GM10847 (cell line): ENCODE results near the gene HIP1R.

Source experiments
- POLR2A ChIP-seq: IDR thresholded peaks from 2 replicates; pipeline ENCODE4 v1.6.1; 2011; ENCODE audit not compliant: insufficient read length; ENCODE audit errors: extremely low read depth

The HIP1R gene

GRCh38 chr12:122886161-122886560 lies 50.9 kb downstream of the HIP1R start:
- no peak for TF ChIP-seq POLR2A

DNA sequence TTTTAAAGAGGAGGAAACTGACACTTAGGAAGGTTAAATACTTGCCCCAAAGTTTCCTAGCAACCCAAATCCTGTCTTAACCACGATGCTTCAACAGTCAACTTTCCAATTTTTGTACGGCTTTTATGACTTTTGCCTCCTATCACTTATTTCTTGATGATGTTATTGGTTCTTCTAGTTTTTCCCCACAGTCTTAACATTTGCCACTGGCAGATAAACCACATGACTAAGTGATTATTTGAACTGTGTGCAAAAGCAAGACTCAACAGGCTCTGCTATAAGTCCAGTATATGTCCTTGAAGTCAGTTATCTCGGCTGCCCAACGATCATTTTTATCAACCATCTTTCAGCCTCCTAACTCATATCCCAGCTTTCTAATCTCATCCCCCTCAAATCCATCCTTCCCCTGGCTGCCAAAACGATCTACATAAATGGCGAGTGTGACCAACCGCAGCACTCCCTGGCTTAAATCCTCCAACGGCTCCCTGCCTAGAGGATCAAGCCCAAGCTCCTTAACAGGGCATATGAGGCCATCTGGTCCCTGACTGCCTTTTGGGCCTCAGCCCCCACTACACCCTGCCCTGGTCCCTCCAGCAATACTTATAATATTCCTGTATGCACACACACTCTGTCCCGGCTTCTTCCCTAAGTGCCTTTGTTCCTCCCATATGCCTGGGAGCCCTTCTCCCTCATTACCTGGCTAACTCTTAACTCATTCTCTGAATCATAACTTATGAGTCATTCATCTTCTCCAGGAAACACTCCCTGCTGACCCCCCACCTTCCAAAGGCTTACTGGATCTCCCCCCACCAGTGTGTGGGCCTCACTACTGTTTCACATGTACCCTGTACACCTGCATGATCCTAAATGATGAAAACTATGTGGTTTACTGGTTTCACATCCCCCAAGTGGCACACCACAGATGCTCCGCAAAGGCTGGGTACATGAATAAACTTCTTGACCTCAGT lies 51.9 kb downstream of the HIP1R start:
- TF ChIP-seq POLR2A: no peak

DNA sequence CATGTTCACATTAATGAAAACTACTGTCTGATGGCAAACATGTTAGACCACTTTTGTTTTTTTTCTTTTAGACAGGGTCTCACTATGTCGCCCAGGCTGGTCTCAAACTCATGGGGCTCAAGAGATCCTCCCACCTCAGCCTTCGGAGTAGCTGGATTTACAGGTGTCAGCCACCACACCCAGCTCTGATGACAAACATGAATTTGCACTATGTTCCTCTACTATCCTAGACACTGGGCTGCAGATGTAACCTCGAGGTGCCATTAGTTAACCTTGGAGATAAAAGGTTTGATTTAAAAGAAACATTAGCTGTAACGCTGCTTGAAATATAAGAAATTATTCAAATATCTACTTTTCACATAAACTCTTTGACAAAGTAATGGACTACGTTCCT lies 52.6 kb downstream of the HIP1R start:
- no peak for TF ChIP-seq POLR2A

DNA sequence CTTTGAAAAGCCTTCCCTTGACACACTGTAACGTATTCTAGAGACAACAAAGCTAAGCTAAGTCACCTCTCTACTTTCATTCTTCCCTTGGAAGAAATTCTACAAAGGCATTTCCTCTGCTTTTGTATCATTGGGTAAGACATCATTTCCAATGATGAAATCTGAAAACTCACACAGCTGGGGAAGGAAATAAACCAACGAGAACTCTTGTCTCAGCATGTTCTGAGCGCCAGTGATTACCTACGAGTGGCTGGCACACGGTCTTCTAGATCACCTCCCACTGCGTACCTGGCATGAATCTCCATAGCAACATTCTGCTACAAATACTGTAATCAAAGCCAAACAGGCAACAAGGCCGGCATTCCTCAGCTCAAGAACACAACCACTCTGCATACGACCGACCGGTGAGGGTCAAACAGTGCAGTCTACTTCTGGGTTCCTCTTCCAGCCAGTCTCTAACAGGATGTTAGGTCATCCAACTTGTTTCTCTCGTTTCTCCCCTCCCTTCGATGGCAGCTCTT lies 53.0 kb downstream of the HIP1R start:
- no peak for TF ChIP-seq POLR2A

DNA sequence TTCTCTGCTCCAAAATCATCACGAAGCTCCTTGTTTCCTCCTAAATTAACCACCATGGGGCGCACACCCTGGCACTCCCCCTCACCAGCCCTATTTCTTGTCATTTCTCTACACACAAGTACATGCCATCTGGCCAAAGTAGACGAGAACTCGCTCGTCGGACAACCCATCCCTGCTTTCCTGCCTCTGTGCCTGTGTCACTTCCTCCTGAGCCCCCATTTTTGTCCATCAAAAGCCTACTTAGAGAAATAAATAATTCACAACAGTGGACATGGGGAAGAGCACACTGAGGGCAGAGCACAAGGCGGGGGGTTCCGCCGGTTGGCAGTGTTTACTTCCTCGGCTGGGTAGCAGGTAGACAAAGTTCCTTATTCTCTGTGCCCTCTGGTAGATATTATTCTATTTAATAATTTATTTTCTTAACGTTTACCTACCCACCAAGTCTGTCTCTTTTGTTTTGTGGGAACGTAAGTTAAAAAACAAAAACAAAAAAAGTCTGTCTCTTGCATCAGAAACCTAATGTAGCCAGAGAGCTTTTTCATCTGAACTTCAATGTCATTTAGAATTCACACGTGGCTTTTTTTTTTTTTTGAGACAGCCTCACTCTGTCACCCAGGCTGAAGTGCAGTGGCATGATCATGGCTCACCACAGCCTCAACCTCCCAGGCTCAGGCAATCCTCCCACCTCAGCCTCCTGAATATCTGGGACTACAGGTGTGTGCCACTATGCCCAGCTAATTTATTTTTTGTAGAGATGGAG lies 54.7 kb downstream of the HIP1R start:
- TF ChIP-seq POLR2A: no peak

- no peak for TF ChIP-seq POLR2A
Measured at GRCh38 chr12:122891661-122892525, 56.6 kb downstream of the HIP1R start.

DNA sequence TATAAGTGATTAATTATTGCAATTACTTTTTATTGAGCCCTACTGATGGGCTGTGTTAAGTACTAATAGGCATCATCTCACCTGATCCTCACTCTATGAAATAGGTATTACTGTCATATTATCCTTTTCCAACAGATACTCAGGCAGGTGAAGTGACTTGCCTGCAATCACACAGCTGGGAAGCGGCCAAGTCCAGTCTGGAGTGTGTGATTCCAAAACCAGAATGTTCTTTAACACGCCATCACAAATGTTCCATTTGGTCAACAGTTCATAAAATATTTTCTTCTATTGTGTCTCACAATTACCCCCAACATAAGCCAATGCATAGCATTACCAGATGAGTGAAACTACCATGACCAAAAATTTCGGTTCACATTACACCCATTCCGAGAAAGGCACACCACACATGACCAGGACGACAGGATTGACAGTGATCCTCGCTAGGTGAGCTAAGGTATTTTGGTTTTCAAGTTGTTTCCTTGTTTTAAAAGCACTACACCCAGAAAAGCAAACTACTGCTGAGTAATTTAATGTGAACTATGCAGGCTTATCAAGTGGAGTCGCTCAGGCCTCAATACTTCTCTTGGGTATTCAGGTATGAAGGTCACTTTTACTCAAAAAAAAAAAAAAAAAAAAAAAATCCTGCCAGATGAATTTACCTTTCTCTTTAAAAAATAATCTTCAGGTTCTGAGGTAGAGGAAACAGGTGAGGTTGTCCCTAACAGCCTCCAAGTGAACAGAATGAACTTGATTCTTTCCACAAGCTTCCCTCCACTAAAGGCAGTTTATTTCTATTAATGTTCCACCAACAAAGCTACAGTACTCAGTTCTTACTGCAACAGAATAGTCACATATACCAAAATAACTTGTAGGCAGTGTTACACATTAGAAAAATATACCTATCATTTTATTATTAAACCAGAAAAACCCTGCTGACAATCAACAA lies 58.2 kb downstream of the HIP1R start:
- TF ChIP-seq POLR2A: no peak

DNA sequence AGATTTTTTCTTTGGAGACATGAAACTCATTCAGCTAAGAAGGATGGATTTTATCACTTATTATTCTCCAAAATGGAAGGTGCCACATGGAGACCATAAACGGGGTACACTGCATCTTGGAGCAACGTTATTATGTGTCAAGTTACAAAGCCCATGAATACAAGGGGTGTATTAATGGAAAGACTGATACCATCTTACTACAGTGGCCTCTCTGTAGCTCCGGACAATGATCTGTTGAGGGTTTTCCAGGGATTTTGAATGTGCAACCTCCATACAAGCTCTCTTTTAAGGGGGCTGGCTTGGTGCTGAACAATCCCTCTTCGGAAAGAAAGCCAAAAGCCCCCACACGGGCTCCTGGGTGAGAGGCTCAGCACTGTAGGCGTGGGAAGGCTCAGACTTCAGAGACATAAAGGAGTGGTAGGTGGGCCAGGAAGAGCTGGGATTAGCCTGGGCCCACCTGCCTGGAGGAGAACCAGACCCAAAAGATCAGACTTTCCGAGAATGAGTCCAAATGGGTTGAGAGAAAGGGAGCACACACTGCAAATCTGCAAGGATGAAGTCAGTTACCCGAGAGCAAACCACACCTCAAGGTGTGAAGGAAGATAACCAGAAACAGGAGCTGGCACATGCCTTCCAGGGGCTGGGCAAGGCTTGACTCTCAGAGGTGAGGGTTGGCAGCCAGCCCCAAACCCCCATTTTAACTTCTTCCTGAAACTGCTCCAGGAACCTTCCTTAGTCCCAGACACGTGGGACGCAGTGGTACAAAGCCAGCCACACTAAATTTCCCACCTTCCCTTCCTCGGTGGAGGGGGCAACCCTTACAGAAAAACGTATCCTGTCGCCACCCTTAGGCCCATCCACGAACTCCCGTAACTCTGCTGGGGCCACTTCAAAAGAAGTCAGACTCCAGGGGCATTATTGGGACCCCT lies 59.2 kb downstream of the HIP1R start:
- TF ChIP-seq POLR2A: no peak

GRCh38 chr12:122895320-122895703 lies 60.1 kb downstream of the HIP1R start:
- no peak for TF ChIP-seq POLR2A

GRCh38 chr12:122895704-122896636 lies 60.7 kb downstream of the HIP1R start, which contains the start of gene VPS37B:
Gene VPS37B (minus strand): TSS chr12:122896124. CDS start chr12:122896062, 62 bp downstream.
- peak; percentile 59 for TF ChIP-seq POLR2A

- TF ChIP-seq POLR2A: no peak
Measured at GRCh38 chr12:122896662-122897061, 61.4 kb downstream of the HIP1R start.

DNA sequence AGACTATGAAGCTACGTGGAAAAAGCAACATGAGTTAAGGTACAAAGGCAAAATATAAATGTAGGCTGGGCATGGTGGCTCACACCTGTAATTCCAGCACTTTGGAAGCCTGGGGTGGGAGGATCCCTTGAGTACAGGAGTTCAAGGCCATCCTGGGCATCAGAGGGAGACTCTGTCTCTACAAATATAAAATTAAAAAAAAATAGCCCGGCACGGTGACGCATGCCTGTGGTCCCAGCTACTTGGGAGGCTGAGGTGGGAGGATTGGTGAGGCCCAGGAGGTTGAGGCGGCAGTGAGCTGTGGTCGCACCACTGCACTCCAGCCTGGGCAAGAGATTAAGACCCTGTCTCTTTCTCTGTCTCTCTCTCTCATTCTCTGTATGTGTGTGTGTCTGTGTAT lies 64.6 kb downstream of the HIP1R start:
- no peak for TF ChIP-seq POLR2A
